GM19438 (cell line): Measurements from ENCODE around the gene CSF3R.
"Not testable (repeated sequence)": the region's sequence is repeated elsewhere in the genome, so short reads cannot be mapped to it uniquely, and the experiment has no call there.

ENCODE experiments used
- ATAC-seq: cut with Tn5 transposase; IDR thresholded peaks from one replicate; pipeline ENCODE4 v1.9.1; 2021; ENCODE audit warnings: low read depth; ENCODE audit not compliant: unreplicated experiment

The CSF3R gene

DNA sequence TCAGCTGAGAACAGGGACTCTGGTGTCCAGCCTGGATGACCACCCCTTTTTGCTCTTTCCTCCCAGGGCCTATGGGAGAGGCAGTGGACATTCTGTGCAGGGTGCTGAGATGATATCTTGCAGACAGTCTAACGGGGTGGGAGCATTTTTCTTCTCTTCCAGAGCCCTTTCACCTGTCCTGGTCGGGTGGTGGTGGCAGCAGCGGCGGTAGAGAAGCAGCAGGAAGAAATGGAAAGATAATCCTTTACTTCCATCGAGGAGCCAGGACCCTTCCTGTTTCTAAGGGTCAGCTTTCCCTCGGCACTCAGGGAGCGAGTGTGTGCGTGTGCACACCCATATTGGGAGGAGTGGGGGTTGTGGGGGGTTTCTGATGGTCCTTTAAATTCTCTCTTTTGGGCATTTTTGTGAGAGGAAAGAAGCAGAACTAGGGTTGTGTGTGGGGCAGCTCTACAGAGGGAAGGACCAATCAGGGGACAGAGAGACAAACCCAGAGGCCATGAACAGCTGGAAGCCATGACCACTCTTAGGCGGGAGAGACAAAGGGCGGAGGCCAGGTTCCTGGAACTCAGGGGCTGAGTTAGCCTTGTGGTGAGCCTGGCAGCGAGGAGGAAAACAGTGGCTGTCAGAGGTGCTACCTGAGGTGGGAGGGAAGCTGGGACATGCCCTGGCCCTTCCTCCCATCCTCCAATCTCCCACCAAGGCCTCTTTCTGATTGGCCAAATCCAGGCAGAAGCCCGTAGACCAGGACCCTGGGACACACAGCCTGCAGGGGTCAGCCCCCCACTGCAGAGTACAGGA is 31.2 kb upstream of the CSF3R start:
- ATAC-seq, result no peak

DNA sequence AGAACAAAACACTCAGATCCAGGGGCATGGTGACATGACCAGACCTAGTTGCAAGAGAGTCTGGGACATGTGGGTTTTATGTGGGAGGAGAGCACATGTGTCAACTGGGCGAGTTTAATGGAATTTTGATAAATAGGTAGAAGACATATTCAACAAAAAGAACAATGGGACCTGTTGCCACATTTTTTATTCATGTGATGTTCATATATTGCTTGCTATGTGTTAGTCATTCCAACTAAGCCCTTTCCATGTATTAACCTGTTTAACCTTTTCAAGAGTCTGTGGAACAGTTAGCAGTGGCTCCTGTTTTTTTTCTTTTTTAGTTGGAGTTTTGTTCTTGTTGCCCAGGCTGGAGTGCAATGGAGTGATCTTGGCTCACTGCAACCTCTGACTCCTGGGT is 30.1 kb upstream of the CSF3R start:
- ATAC-seq, result no peak

DNA sequence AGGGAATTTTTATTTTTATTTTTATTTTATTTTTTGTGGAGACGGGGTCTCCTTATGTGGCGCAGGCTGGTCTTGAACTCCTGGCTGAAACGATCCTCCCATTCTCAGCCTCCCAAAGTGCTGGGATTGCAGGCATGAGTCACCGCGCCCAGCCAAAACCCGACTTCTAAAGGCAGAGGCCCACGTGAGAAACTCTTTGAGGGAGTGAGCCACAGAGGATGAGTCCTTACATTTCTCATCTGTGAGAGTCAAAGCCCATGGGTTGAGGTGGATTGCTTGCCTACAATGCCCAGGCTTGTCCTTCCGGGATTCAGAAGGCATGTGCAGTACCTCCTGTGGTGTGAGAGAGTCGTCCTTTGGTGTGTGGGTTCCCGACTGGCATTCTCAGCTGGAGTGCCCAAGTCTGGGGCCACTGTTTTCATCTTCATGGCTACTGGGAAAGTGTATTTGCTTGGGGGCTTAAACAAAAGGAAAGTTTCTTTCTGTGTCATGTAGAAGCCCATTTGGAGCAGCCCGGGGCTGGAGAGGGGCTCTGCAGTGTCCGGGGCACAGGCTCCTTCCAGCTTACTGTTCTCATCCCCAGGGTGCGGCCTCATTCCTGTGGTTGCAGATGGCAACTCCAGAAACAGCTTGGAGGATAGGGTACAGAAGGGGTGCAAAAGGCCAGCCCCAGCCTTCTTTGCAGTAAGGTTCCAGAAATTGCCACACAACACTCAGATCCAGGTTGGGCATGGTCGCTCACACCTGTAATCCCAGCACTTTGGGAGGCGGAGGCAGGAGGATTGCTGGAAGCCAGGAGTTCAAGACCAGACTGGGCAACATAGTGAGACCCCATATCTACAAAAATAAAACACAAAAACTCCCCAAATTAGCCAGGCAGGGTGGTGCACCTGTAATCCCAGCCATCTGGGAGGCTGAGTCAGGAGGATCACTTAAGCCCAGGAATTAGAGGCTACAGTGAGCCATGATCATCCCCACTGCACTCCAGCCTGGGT is 29.4 kb upstream of the CSF3R start:
- ATAC-seq, result no peak

GRCh38 chr1:36511220-36511619 is 28.5 kb upstream of the CSF3R start:
- ATAC-seq, result not testable (repeated sequence)

- ATAC-seq, result no peak
Measured at GRCh38 chr1:36510418-36510817, 27.7 kb upstream of the CSF3R start.

- no peak for ATAC-seq
Measured at GRCh38 chr1:36508257-36508656, 25.5 kb upstream of the CSF3R start.

DNA sequence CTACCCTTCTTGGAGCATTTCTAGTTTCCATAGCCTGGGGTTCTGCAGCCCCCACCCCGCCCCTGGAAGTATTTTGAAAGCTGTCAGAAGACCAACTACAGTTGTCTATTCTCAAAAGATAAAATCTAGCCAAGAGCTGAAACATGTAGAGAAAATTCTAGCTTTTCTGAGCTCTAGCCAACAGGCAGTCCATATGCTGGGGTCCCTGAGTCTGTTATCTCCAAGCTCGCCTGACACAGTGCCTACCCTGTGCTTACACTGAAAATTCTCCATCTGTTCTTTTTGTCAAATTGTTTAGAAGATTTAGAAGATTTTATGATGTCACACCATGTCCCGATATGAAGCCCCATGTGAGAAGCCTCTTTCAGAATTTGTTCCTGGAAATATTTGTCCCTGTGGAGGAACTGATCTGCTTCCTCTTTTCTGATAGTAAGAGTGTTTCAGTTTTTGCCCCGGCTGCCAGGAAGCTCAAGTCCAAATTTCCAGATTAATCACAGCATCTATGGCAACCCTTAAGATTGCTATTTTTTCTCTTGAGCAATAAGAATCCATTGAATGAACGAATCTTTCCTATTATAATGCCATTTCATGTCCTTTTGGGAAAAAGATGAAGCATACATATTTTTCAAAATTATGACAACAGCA is 23.7 kb upstream of the CSF3R start:
- no peak for ATAC-seq

DNA sequence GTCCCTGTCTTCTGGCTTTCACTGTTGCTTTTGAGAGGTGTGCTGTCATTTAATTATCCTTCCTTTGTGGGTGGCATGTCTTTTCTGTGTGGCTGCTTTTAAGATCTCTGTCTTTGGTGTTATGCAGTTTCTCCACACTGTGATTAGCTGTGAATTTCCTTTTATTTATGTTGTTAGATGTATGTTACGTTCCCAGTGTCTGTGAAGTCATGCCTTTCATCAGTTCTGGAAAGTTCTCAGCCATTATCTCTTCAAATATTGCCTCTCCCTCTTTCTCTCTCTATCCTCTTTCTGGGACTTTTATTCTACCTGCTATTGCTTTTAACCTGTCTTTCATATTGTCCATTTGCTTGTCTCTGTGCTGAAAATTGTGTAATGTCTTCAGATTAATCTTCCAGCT is 21.0 kb upstream of the CSF3R start:
- no peak for ATAC-seq

GRCh38 chr1:36503159-36503558 is 20.4 kb upstream of the CSF3R start:
- no peak for ATAC-seq

- no peak for ATAC-seq
Measured at GRCh38 chr1:36502616-36503015, 19.9 kb upstream of the CSF3R start.

DNA sequence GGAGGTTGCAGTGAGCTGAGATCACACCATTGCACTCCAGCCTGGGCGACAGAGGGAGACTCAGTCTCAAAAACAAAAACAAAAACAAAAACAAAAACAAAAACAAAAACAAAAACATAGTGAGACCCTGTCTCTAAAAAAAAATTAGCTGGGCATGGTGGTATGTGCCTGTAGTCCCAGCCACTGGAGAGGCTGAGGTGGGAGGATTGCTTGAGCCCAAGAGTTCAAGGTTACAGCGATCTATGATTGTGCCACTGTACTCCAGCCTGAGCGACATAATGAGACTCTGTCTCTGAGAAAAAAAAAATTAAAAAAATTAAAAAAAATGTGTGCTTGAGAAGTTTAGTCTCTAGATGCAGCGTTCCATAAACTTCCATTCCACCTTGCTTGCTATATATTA is 19.2 kb upstream of the CSF3R start:
- ATAC-seq, result not testable (repeated sequence)

GRCh38 chr1:36497207-36497606 is 14.5 kb upstream of the CSF3R start:
- ATAC-seq, result no peak

DNA sequence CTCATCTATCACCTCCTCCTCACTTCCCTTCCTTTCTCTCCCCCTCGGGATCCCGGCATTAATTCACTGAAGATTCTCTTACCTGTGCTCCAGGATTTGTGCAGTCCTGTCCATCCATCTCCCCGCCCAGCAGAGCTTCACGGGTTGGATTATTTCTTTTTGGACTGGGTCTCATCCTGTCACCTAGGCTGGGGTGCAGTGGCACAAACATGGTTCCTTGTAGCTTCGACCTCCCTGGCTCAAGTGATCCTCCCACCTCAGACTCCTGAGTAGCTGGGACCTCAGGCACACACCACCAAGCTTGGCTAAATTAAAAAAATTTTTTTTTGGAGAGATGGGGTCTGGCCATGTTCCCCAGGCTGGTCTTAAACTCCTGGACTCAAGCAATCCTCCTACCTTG is 12.3 kb upstream of the CSF3R start:
- ATAC-seq, result no peak

- no peak for ATAC-seq
Measured at GRCh38 chr1:36493524-36493923, 10.8 kb upstream of the CSF3R start.

DNA sequence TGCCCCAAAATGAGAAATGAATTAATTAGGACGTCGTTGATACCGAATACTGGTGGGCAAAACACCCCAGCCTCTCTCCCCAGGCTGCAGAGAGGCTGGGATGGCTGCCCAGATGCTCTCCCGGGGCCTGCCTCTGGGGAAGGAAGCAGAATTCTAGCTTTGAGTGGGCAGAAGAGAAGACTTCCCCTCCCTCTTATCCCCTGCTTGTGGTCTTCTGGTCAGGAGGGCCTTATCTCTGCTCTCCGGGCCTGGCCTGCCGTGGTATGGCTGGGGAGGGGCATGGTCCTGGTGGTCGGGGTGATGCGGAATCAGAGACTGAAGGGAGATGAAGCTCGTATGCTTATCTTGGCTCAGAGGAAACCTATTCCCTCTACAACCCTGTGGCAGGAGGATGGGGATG is 9.8 kb upstream of the CSF3R start:
- ATAC-seq, result no peak

DNA sequence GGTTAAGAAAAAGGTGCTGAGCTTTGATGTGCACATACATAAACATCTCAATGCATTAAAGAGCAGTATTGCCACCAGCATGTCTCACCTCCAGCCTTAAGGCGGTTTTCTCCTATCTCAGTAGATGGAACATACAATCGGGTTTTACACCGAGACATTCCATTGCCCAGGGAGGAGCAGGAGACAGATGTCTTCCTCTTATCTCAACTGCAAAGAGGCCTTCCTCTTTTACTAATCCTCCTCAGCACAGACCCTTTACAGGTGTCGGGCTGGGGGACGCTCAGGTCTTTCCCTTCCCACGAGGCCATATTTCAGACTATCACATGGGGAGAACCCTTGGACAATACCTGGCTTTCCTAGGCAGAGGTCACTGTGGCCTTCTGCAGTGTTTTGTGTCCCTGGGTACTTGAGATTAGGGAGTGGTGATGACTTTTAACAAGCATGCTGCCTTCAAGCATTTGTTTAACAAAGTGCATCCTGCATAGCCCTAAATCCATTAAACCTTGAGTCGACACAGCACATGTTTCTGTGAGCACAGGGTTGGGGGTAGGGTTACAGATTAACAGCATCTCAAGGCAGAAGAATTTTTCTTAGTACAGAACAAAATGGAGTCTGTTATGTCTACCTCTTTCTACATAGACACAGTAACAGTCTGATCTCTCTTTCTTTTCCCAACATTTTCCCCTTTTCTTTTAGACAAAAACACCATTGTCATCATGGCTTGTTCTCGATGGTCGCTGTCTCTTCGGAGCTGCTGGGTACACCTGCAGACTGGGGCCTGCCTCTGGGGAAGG is 6.7 kb upstream of the CSF3R start:
- ATAC-seq, result not testable (repeated sequence)

- no peak for ATAC-seq
Measured at GRCh38 chr1:36487906-36488305, 5.2 kb upstream of the CSF3R start.

DNA sequence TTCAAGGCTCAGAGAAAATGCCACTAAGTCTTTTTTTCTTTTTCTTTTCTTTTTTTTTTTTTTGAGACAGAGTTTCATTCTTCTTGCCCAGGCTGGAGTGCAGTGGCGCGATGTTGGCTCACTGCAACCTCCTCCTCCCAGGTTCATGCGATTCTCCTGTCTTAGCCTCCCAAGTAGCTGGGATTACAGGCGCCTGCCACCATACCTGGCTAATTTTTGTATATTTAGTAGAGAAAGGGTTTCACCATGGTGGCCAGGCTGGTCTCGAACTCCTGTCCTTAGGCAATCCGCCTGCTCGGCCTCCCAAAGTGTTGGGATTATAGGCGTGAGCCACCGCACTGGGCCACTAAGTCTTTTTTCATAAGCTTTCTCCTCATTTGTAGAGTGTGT is 4.6 kb upstream of the CSF3R start:
- not testable (repeated sequence) for ATAC-seq

GRCh38 chr1:36486439-36487335 is 4.0 kb upstream of the CSF3R start:
- ATAC-seq, result no peak
